Karpas-422 (cell line): ENCODE results near the gene ITGB2. TPM values are rescaled to one million over a fixed set of nuclear protein-coding genes. Genes with fewer than 3 reads are reported as not detected.

Experiments used
- DNase-seq: peaks from one replicate; pipeline ENCODE4 v3.0.0-alpha.2; 2015
- H2AFZ ChIP-seq: fragments of 200-600 bp; sonication (generic); 2 replicates; pipeline ENCODE4 v1.6.1; 2014; ENCODE audit warnings: antibody characterized with exemption, low read length, mixed read lengths
- H3K27ac ChIP-seq: fragments of 200-600 bp; sonication (generic); 2 replicates; pipeline ENCODE4 v1.5.1; 2014; ENCODE audit warnings: mild to moderate bottlenecking, low read length, moderate library complexity
- H3K27me3 ChIP-seq: fragments of 200-600 bp; sonication (generic); 2 replicates; pipeline ENCODE4 v1.6.1; 2014; ENCODE audit warnings: low read length, mixed read lengths
- H3K36me3 ChIP-seq: fragments of 200-600 bp; sonication (generic); 2 replicates; pipeline ENCODE4 v1.6.1; 2014; ENCODE audit warnings: low read length, mixed read lengths; ENCODE audit not compliant: insufficient read depth
- H3K4me1 ChIP-seq: fragments of 200-600 bp; sonication (generic); 2 replicates; pipeline ENCODE4 v1.6.1; 2014; ENCODE audit warnings: mild to moderate bottlenecking, low read length, mixed read lengths
- H3K4me2 ChIP-seq: fragments of 200-600 bp; sonication (generic); 2 replicates; pipeline ENCODE4 v1.6.1; 2014; ENCODE audit warnings: low read length, low read depth, mild to moderate bottlenecking; ENCODE audit not compliant: poor library complexity, severe bottlenecking
- H3K4me3 ChIP-seq: fragments of 200-600 bp; sonication (generic); 2 replicates; pipeline ENCODE4 v1.5.1; 2014; ENCODE audit warnings: mild to moderate bottlenecking, antibody characterized with exemption, low read length, mixed read lengths
- H3K79me2 ChIP-seq: fragments of 200-600 bp; sonication (generic); 2 replicates; pipeline ENCODE4 v1.6.1; 2014; ENCODE audit warnings: mild to moderate bottlenecking, low read length, mixed read lengths
- H3K9ac ChIP-seq: fragments of 200-600 bp; sonication (generic); 2 replicates; pipeline ENCODE4 v1.6.0; 2014; ENCODE audit warnings: low read length
- H3K9me2 ChIP-seq: fragments of 200-600 bp; sonication (generic), shearing (Covaris generic); replicated peaks from 2 replicates; pipeline ENCODE4 v1.6.0; 2014; ENCODE audit warnings: mild to moderate bottlenecking, low read length, moderate library complexity; ENCODE audit not compliant: insufficient read depth
- H3K9me3 ChIP-seq: fragments of 300-700, 200-600 bp; sonication (generic); 2 replicates; pipeline ENCODE4 v1.6.1; 2014; ENCODE audit warnings: low read length, mixed read lengths
- H4K20me1 ChIP-seq: fragments of 200-600 bp; sonication (generic); 2 replicates; pipeline ENCODE4 v1.6.1; 2014; ENCODE audit warnings: mild to moderate bottlenecking, antibody characterized with exemption, low read length, low read depth; ENCODE audit not compliant: insufficient read depth
- total RNA-seq: library from RNA; depleted of rRNA; stranded (reverse); fragments of >200 nt; shearing (Covaris generic); gene quantifications from 2 replicates; pipeline ENCODE4 v1.2.3, GENCODE V29; 2014; ENCODE audit warnings: low replicate concordance

ITGB2 gene
- total RNA-seq, 1 experiment from 2014 or later = 252 TPM

DNA sequence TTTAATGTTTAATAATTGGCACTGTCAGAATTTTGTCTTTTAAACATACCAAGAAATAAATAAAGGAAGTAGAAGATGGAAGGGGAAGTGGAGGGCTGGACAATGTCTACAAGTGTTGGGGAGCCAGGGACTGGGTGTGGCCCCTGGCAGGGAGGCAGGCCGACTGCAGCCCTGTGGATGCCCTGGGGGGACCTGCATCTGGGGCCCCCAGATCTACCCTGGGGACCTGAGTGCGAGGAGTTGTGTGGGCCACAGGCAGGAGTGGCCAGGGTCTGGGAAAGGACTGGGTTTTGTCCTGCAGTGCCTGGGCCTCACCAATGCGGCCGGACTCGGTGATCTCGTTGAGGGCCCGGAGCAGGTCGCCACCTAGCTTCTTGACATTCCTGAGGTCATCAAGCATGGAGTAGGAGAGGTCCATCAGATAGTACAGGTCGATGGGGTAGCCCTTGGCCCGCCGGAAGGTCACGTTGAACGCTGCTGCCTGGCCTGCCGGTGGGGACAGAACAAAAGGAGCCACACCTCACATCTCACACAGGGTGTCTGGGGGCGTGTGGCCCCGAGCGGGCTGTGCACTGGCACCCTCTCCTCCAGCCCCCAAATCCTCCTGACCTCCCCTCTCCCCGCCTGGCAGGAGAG lies 17.5 kb downstream of the ITGB2 start:
- Histone ChIP-seq H4K20me1 (no peaks in the 10 kb centered on the region; the same call in 1 of the 2 replicates), H3K9me3 (no peaks in the 10 kb centered on the region), H3K4me3 (no peak overlapping the region), H3K4me1 (peaks cover 10% of the 10 kb centered on the region), H3K27ac (no peak overlapping the region), H3K79me2 (no peaks in the 10 kb centered on the region), H3K27me3 (no peaks in the 10 kb centered on the region), H3K9me2 (no peaks in the 10 kb centered on the region), H3K36me3 (peaks cover 46% of the 10 kb centered on the region), H2AFZ (no peak overlapping the region), H3K9ac (no peak overlapping the region), H3K4me2 (no peak overlapping the region)
- no peak for DNase-seq

DNA sequence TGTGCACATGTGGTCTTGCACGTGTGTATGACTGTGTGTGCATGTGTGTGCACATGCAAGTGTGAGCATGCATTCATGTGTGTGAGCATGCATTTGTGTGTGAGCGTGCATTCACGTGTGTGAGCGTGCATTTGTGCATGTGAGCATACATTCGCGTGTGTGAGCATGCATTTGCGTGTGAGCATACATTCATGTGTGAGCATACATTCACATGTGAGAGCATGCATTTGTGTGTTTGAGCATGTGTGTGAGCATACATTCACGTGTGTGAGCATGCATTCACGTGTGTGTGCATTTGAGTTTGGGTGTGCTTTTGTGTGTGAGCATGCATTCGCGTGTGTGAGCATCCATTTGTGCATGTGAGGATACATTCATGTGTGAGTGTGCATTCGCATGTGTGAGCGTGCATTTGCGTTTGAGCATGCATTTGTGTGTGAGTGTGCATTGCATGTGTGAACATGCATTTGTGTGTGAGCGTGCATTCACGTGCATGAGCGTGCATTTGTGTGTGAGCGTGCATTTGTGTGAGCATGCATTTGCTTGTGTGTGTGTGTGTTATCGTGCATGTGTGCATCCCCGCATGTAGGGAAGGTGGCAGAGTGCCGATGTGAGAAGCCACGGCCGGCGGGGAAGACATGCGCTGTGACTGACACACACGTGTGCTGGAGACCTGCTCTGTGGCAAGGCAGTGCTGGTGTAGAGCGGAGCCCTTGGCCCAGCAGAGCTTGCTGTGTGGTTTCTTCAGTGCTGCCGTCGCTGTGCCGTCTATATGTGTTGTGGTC lies 18.2 kb downstream of the ITGB2 start:
- Histone ChIP-seq H3K9me3 (no peaks in the 10 kb centered on the region), H3K4me2 (no peak overlapping the region), H4K20me1 (no peaks in the 10 kb centered on the region; the same call in 1 of the 2 replicates), H3K9me2 (no peaks in the 10 kb centered on the region), H3K4me3 (no peak overlapping the region), H3K27me3 (no peaks in the 10 kb centered on the region), H3K36me3 (peaks cover 45% of the 10 kb centered on the region), H2AFZ (no peak overlapping the region), H3K27ac (no peak overlapping the region), H3K9ac (no peak overlapping the region), H3K4me1 (peaks cover 3% of the 10 kb centered on the region), H3K79me2 (no peaks in the 10 kb centered on the region)
- DNase-seq = no peak

DNA sequence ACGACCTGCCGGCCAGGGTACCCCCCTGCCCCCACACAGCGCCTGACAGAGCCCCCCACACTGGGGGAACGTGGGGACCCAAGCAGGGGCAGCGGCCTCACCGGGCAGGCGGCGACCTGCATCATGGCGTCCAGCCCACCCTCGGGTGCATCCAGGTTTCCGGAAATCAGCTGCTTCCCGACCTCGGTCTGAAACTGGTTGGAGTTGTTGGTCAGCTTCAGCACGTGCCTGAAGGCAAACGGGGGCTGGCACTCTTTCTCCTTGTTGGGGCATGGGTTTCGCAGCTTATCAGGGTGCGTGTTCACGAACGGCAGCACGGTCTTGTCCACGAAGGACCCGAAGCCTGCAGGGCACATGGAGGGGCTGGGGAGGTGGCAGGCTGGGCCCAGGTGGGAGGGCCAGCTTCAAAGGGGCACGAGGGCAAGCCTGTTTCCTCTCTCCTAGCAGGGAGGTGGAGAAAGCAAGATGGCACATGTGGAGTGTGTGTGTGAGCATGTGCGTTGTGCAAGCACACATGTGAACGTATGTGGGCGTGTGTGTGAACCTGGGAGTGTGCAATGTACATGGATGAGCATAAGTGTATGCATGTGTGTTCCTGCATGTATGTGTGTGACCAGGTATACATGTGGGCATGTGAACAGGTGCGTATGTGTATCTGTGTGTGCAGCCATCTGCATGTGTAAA lies 19.2 kb downstream of the ITGB2 start:
- no peak overlapping the region for H2AFZ ChIP-seq
- H3K9me3 ChIP-seq = no peaks in the 10 kb centered on the region
- no peak overlapping the region for H3K27ac ChIP-seq
- no peak overlapping the region for H3K9ac ChIP-seq
- no peaks in the 10 kb centered on the region for H3K9me2 ChIP-seq
- no peak for DNase-seq
- H3K27me3 ChIP-seq = no peaks in the 10 kb centered on the region
- H3K79me2 ChIP-seq = no peaks in the 10 kb centered on the region
- peaks cover under 1% of the 10 kb centered on the region; the same call in 1 of the 2 replicates for H3K4me1 ChIP-seq
- H4K20me1 ChIP-seq = no peaks in the 10 kb centered on the region; the same call in 1 of the 2 replicates
- H3K36me3 ChIP-seq = peaks cover 41% of the 10 kb centered on the region
- H3K4me3 ChIP-seq = no peak overlapping the region
- H3K4me2 ChIP-seq = no peak overlapping the region

DNA sequence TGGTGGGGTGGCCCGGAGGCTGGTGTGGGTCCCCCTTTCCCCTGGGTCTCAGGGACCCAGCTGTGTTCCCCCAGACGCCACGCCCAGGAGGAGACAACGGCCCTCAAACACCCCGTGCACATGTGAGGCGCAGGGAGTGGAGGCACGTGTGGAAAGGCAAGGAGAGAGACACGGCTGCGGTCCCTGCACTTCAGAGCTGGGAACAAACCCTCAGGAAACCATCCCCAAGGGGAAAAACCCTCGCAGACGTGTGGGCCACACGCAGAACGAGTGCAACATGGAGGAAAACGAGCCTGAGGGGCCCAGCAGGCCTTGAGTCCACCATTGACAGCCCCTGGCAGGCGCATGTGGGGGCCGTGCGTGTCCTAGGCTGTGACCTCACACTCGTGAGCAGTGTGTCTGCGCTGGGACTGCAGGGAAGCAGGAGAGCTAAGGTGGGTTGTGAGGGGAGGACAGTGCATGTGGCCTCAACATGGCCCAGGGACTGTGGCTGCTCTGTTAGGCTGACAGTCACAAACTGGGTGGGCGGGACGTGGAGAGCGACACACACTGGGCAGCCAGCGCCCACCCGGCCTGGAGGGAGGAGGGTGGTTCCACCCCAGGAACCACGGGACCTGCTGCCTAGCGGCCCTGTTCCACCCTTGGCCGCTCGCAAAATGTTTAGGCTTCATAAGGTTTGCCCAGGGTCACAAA lies 20.0 kb downstream of the ITGB2 start:
- Histone ChIP-seq H3K36me3 (peaks cover 41% of the 10 kb centered on the region), H3K27ac (no peak overlapping the region), H3K9me3 (no peaks in the 10 kb centered on the region), H3K9ac (no peak overlapping the region), H3K4me2 (no peak overlapping the region), H4K20me1 (no peaks in the 10 kb centered on the region; the same call in 1 of the 2 replicates), H3K4me3 (no peak overlapping the region), H3K27me3 (no peaks in the 10 kb centered on the region), H3K79me2 (no peaks in the 10 kb centered on the region), H2AFZ (no peak overlapping the region), H3K9me2 (no peaks in the 10 kb centered on the region), H3K4me1 (peaks cover 8% of the 10 kb centered on the region)
- DNase-seq = no peak

DNA sequence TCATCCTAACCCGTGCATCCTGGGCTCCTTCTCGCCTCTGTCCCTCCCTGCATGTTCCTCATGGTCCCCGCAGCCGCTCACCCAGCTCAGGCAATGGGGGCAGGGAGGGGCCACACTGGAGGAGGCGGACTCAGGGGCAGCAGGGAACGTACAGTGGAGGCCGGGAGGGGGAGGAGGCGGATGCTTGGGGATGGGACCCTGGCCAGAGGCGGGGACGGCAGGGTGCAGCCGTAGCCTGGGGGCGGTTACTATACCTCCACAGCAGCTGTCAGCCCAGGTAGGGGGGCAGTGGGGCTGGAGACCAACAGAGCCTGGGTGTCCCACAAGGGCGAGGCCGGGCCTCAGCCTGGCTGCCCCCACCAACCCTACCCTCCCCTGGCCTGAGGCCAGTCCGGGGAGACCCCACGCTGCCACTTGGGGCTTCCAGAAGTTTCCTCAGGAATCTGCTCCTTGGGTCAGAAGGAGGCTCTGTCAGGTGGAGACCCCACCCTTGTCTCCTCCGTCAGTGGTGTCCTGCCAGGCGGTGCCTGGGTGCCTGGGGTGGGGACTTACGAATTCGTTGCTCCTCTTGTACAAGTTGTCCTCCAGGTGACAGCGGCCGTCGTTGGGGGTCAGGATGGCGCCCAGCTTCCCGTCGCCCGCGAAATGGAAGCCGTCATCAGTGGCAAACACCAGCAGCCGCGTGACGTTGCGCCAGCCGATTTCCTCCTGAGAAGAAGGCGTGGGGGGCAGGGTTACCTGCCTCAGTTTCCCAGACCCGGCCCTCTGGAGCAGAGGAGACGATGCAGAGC lies 20.7 kb downstream of the ITGB2 start:
- no peaks in the 10 kb centered on the region for H3K79me2 ChIP-seq
- no peak overlapping the region for H2AFZ ChIP-seq
- no peak overlapping the region for H3K27ac ChIP-seq
- peaks cover 41% of the 10 kb centered on the region for H3K36me3 ChIP-seq
- H3K4me2 ChIP-seq = no peak overlapping the region
- H3K27me3 ChIP-seq = no peaks in the 10 kb centered on the region
- DNase-seq = no peak
- H4K20me1 ChIP-seq = no peaks in the 10 kb centered on the region; the same call in 1 of the 2 replicates
- no peak overlapping the region for H3K9ac ChIP-seq
- H3K4me3 ChIP-seq = no peak overlapping the region
- H3K9me3 ChIP-seq = no peaks in the 10 kb centered on the region
- H3K4me1 ChIP-seq = peaks cover 15% of the 10 kb centered on the region
- no peaks in the 10 kb centered on the region for H3K9me2 ChIP-seq

GRCh38 chr21:44898851-44899767 lies 21.6 kb downstream of the ITGB2 start:
- no peaks in the 10 kb centered on the region; the same call in 1 of the 2 replicates for H4K20me1 ChIP-seq
- H3K27ac ChIP-seq = no peak overlapping the region
- H3K4me1 ChIP-seq = peaks cover 23% of the 10 kb centered on the region
- H3K79me2 ChIP-seq = no peaks in the 10 kb centered on the region
- no peaks in the 10 kb centered on the region for H3K27me3 ChIP-seq
- H3K36me3 ChIP-seq = peaks cover 34% of the 10 kb centered on the region
- H3K4me2 ChIP-seq = no peak overlapping the region
- H3K9me3 ChIP-seq = no peaks in the 10 kb centered on the region
- H3K9me2 ChIP-seq = no peaks in the 10 kb centered on the region
- H2AFZ ChIP-seq = no peak overlapping the region
- DNase-seq = no peak
- no peak overlapping the region for H3K4me3 ChIP-seq
- no peak overlapping the region for H3K9ac ChIP-seq

DNA sequence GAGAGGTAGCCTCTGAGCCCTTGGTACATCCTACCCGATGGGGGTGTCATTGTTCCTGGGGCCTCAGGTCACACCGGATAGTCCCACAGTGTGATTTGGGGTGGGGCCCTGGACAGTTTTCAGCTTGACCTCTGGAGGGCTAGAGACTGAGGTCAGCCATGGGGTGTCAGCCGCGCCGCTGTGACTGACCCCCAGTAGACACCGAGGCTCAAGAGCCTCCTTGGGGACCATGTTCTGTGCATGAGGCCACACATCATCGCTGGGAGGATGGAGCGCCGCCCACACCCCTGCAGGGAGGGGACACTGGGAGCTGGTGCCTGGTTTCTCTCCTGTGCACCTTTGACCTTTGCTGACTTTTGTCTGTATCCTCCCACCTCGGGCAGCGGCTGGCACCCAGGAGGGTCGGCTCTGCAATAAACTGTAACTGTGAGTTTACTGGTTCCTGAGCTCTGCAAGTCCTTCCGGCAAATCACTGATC lies 22.6 kb downstream of the ITGB2 start:
- Histone ChIP-seq H3K36me3 (peaks cover 28% of the 10 kb centered on the region), H3K79me2 (no peaks in the 10 kb centered on the region), H3K4me2 (no peak overlapping the region), H3K9ac (no peak overlapping the region), H2AFZ (no peak overlapping the region), H3K9me2 (no peaks in the 10 kb centered on the region), H4K20me1 (no peaks in the 10 kb centered on the region; the same call in 1 of the 2 replicates), H3K27ac (no peak overlapping the region), H3K27me3 (no peaks in the 10 kb centered on the region), H3K4me3 (no peak overlapping the region), H3K9me3 (no peaks in the 10 kb centered on the region), H3K4me1 (peaks cover 34% of the 10 kb centered on the region)
- no peak for DNase-seq
